ENCODE measurements around the gene SPECC1. TPM values are rescaled to one million over a fixed set of nuclear protein-coding genes. Genes with fewer than 3 reads are reported as not detected.

Gene SPECC1
- total RNA-seq, 6 experiments from 2014 or later = 0.81 to 5.0 (median 2.8) TPM

DNA sequence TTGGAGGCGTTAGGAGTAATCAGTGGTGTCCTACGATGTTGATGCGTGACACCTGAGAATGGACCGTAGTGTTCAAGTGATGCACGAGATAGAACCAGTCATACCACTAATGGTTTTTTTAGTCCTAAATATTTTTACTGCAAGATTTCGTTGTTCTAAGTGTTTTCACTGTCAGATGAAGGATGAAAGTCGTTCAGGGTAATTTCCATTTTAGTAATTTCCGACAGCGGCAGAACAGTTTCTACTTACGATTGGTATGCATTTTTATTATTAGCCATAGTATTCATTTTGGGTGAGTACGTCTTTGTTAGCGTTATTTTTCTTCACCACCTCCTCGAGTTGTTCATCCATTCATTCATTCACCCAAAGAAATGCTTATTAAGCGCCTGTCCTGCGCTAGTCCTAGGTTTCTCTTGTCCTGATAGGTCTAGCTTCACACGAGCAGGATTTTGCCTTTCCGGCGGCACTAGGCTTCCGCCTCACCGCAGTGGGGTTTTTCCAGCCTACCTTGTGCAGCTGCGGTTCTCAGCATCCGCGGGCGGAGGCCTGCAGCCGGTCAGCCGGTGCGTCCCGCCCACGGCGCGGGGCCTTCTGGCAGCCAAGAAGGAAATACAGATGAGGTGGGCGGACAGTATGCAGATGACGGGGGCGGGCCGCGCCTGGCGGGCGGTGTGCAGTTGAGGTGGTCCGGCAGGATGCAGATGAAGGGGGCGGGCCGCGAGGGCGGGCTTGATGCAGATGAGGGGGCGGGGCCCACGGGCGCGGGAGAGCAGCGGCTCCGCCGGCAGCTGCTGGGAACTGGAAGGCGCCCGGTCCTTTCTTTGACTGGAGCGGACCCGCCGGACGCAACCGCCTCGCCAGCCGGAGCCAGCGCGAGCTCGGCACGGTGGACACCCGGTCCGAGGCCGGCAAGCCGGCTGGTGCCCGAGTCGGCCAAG, 146.4 kb downstream of the SPECC1 start:
- TF ChIP-seq, protein P1, sequence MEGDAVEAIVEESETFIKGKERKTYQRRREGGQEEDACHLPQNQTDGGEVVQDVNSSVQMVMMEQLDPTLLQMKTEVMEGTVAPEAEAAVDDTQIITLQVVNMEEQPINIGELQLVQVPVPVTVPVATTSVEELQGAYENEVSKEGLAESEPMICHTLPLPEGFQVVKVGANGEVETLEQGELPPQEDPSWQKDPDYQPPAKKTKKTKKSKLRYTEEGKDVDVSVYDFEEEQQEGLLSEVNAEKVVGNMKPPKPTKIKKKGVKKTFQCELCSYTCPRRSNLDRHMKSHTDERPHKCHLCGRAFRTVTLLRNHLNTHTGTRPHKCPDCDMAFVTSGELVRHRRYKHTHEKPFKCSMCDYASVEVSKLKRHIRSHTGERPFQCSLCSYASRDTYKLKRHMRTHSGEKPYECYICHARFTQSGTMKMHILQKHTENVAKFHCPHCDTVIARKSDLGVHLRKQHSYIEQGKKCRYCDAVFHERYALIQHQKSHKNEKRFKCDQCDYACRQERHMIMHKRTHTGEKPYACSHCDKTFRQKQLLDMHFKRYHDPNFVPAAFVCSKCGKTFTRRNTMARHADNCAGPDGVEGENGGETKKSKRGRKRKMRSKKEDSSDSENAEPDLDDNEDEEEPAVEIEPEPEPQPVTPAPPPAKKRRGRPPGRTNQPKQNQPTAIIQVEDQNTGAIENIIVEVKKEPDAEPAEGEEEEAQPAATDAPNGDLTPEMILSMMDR (IDR thresholded peaks at IDR 0.05) = no peak
- peak; percentile 35 for TF ChIP-seq POLR2A (IDR thresholded peaks at IDR 0.05)
- Histone ChIP-seq H3K27ac (no peak overlapping the region), H3K9me3 (no peaks in the 10 kb centered on the region), H3K36me3 (no peaks in the 10 kb centered on the region), H3K4me3 (peak overlapping the region; percentile 50 to 66 (median 61)), H3K4me1 (peaks cover 0 to 15% (median 5%) of the 10 kb centered on the region in 4 donors), H3K27me3 (peaks cover 0 to 12% of the 10 kb centered on the region in 2 donors)
- ATAC-seq (peak; percentile 97 to 99 (median 98)), DNase-seq (peak; percentile 89 to 97 (median 92))
- intact Hi-C loops (cut with DNase I) = no loop called here
- WGBS (ENCODE audit: insufficient coverage, low coverage, low lambda C conversion rate, missing lambda C conversion rate) = 24% methylated on average over 29 of the region's 69 CpGs

- DNase-seq = peak in 1 of 3 donors; percentile 53
- Histone ChIP-seq H3K27me3 (peaks cover 0 to 12% of the 10 kb centered on the region in 2 donors), H3K27ac (no peak overlapping the region), H3K4me1 (peaks cover 0 to 15% (median 5%) of the 10 kb centered on the region in 4 donors), H3K4me3 (peak overlapping the region; percentile 50 to 66 (median 61)), H3K9me3 (no peaks in the 10 kb centered on the region), H3K36me3 (no peaks in the 10 kb centered on the region)
- 2% methylated on average over 16 of the region's 72 CpGs for WGBS (ENCODE audit: insufficient coverage, low coverage, low lambda C conversion rate, missing lambda C conversion rate)
- intact Hi-C loops (cut with DNase I) = no loop called here
- TF ChIP-seq, protein P1 (IDR thresholded peaks at IDR 0.05) = no peak
- no peak for TF ChIP-seq POLR2A (IDR thresholded peaks at IDR 0.05)
- ATAC-seq = peak; percentile 30 to 37 (median 35)
Observed at GRCh38 chr17:20156196-20157000, 147.2 kb downstream of the SPECC1 start.

GRCh38 chr17:20157001-20157310, 147.8 kb downstream of the SPECC1 start:
- no peak for TF ChIP-seq POLR2A (IDR thresholded peaks at IDR 0.05)
- TF ChIP-seq, protein P1 (IDR thresholded peaks at IDR 0.05) = no peak
- DNase-seq = no peak
- 28% methylated on average over 12 of the region's 12 CpGs for WGBS (ENCODE audit: insufficient coverage, low coverage, low lambda C conversion rate, missing lambda C conversion rate)
- Histone ChIP-seq H3K36me3 (no peaks in the 10 kb centered on the region), H3K27me3 (peaks cover 0 to 12% of the 10 kb centered on the region in 2 donors), H3K4me1 (peaks cover 0 to 15% (median 5%) of the 10 kb centered on the region in 4 donors), H3K4me3 (peak overlapping the region in 2 of 3 donors; percentile 50 to 61), H3K9me3 (no peaks in the 10 kb centered on the region), H3K27ac (no peak overlapping the region)
- intact Hi-C loops (cut with DNase I) = no loop called here
- ATAC-seq = no peak

- no peak overlapping the region for H3K27ac ChIP-seq
- 80% methylated on average over 2 of the region's 5 CpGs for WGBS (ENCODE audit: insufficient coverage, low coverage, low lambda C conversion rate, missing lambda C conversion rate)
- H3K4me1 ChIP-seq = peaks cover 0 to 15% (median 5%) of the 10 kb centered on the region in 4 donors
- peaks cover 0 to 12% of the 10 kb centered on the region in 2 donors for H3K27me3 ChIP-seq
- intact Hi-C loops (cut with DNase I) = no loop called here
- ATAC-seq = no peak
- no peak overlapping the region for H3K4me3 ChIP-seq
- no peak for DNase-seq
- no peaks in the 10 kb centered on the region for H3K36me3 ChIP-seq
- no peaks in the 10 kb centered on the region for H3K9me3 ChIP-seq
- TF ChIP-seq, protein P1 (IDR thresholded peaks at IDR 0.05) = no peak
- TF ChIP-seq POLR2A (IDR thresholded peaks at IDR 0.05) = no peak
Observed at GRCh38 chr17:20158580-20158979, 149.4 kb downstream of the SPECC1 start.

Measured in right lobe of liver (tissue), 6 donors.